Gastrocnemius medialis (tissue), 4 donors: ENCODE measurements around the gene MBNL1.

ENCODE experiments used
- CTCF ChIP-seq, 5 experiments: fragments of 450-650 bp in 3 of 5; fragments of 200-600 bp in 2 of 5; sonication (generic) in 2 of 5; IDR thresholded peaks in 4 of 5; conservative IDR thresholded peaks in 1 of 5; 1 replicate in 4 of 5; 2 replicates in 1 of 5; pipeline ENCODE4 v1.5.1; 2016 to 2019; ENCODE audit warnings: antibody characterized with exemption in 5 of 5, mild to moderate bottlenecking in 3 of 5, moderate library complexity in 3 of 5
- POLR2A ChIP-seq, 2 donors: fragments of 450-650 bp; IDR thresholded peaks; one replicate each; pipeline ENCODE4 v1.6.1; 2017; ENCODE audit warnings: antibody characterized with exemption in 2 of 2, mild to moderate bottlenecking in 2 of 2, moderate library complexity in 2 of 2

DNA sequence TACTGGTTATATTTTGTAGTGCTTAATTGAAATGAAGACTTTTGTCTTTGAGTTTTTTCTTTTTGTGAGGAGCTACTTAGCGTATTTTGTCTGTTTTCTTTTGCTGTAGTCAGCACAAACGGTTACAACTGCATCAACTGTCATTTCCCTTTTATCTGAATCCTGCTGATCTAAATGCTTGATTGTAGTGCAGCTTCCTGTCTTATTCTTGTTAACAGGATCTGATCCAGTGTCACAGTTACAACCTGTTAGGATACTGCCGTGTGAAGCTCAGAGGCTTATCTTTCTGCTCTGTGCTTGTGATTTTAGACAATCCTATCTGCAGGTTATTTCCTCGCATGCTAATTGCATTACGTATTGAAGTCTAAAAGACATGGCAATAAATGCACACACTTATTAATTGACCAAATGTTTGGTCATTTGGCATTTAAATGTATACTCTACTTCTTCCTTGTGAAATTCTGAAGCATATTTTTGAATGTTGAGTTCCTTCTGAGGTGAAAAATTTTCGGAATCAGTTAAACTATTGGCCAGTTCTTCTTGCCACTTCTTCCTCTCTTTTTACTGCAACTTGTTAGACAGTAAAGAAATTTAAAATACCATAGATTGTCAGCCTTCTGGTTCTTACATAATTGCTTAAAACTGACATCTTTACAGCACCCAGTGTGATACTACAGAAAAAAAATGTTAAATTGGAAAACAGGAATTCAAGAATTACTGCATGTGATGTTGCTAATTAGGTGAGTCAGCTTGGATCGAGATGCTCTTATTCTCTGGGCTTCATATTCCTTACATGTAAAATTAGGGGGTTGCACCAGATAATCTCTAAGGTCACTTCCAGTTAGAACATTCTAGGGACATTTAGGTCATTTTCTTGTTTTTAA, 168.2 kb downstream of the MBNL1 start:
- TF ChIP-seq CTCF (IDR thresholded peaks at IDR 0.05 in 4 of 5, conservative IDR thresholded peaks at IDR 0.05 in 1 of 5) (no peak), POLR2A (IDR thresholded peaks at IDR 0.05) (no peak)
